OCI-LY7 (cell line): Measurements from ENCODE around the gene ASB11. TPM values are rescaled to one million over a fixed set of nuclear protein-coding genes. Genes with fewer than 3 reads are reported as not detected.
A peak's percentile ranks its signal among the peaks of the same experiment; 100 is the strongest.

Source experiments
- BruUV-seq: library from RNA; stranded (reverse); fragments of 400-500 nt; replicated peaks from 2 replicates; lab custom pipeline; 2021; lab: Mats Ljungman, UMichigan
- CTCF ChIA-PET: fragments of 300-600 bp; sonication (Branson Sonifier 250); formaldehyde crosslinking; loops from one replicate; lab custom pipeline; 2022; ENCODE audit warnings: antibody characterized with exemption; ENCODE audit not compliant: unreplicated experiment; lab: Charles Lee
- POLR2A ChIA-PET: fragments of 300-600 bp; sonication (Branson Sonifier 250); formaldehyde crosslinking; loops from one replicate; lab custom pipeline; 2022; ENCODE audit warnings: antibody characterized with exemption; lab: Charles Lee
- DNase-seq: peaks from one replicate; pipeline ENCODE4 v3.0.0-alpha.2; 2015; ENCODE audit warnings: low spot score
- H2AFZ ChIP-seq: fragments of 200-600 bp; sonication (generic), shearing (Covaris generic); 2 replicates; pipeline ENCODE4 v1.6.1; 2014; ENCODE audit warnings: mild to moderate bottlenecking, antibody characterized with exemption, low read length, moderate library complexity
- H3K27ac ChIP-seq: fragments of 200-600 bp; sonication (generic); 2 replicates; pipeline ENCODE4 v1.5.1; 2014; ENCODE audit warnings: mixed run types, low read depth, mild to moderate bottlenecking, moderate library complexity, low read length, inconsistent platforms; ENCODE audit not compliant: poor library complexity, severe bottlenecking
- H3K36me3 ChIP-seq: fragments of 200-600 bp; sonication (generic); 2 replicates; pipeline ENCODE4 v1.6.1; 2014; ENCODE audit warnings: mild to moderate bottlenecking, antibody characterized with exemption, low read length, moderate library complexity, mixed read lengths; ENCODE audit not compliant: insufficient read depth
- H3K4me1 ChIP-seq: fragments of 200-600 bp; sonication (generic); 2 replicates; pipeline ENCODE4 v1.5.1; 2014; ENCODE audit warnings: mild to moderate bottlenecking, low read length; ENCODE audit not compliant: insufficient read depth, poor library complexity, severe bottlenecking
- H3K4me2 ChIP-seq: fragments of 200-600 bp; sonication (generic); 2 replicates; pipeline ENCODE4 v1.6.1; 2014; ENCODE audit warnings: mild to moderate bottlenecking, low read length
- H3K4me3 ChIP-seq: fragments of 200-600 bp; sonication (generic); 2 replicates; pipeline ENCODE4 v1.5.1; 2014; ENCODE audit warnings: mild to moderate bottlenecking, low read depth, low read length; ENCODE audit not compliant: poor library complexity, severe bottlenecking
- H3K79me2 ChIP-seq: fragments of 200-600 bp; sonication (generic); 2 replicates; pipeline ENCODE4 v1.6.1; 2016; ENCODE audit warnings: low read depth, mild to moderate bottlenecking, low read length, moderate library complexity, mixed read lengths; ENCODE audit not compliant: insufficient read depth
- H3K9me2 ChIP-seq: fragments of 200-600 bp; sonication (generic); 2 replicates; pipeline ENCODE4 v1.6.1; 2016; ENCODE audit warnings: mild to moderate bottlenecking, low read length, mixed read lengths; ENCODE audit not compliant: insufficient read depth
- H3K9me3 ChIP-seq: fragments of 200-600 bp; sonication (generic); 2 replicates; pipeline ENCODE4 v1.6.1; 2014; ENCODE audit warnings: mild to moderate bottlenecking, mixed run types, low read length, mixed read lengths
- H4K20me1 ChIP-seq: fragments of 200-600 bp; sonication (generic); 2 replicates; pipeline ENCODE4 v1.6.1; 2014; ENCODE audit warnings: mild to moderate bottlenecking, antibody characterized with exemption, low read length, moderate library complexity, mixed read lengths; ENCODE audit not compliant: insufficient read depth
- EZH2phosphoT487 ChIP-seq: fragments of 200-600 bp; sonication (generic); IDR thresholded peaks from 2 replicates; pipeline ENCODE4 v1.6.1; 2018; ENCODE audit warnings: low read depth, borderline replicate concordance, mild to moderate bottlenecking, mixed run types, antibody characterized with exemption, low read length, moderate library complexity, mixed read lengths
- intact Hi-C: fragments of 100-400 bp; cut with micrococcal nuclease; formaldehyde crosslinking; loops from one replicate; pipeline ENCODE4 v1.10.0; 2022; ENCODE audit not compliant: unreplicated experiment
- total RNA-seq, 2 experiments: library from RNA; depleted of rRNA in 1 of 2; stranded (reverse); fragments of >200 nt in 1 of 2; shearing (Covaris generic) in 1 of 2; gene quantifications; 2 replicates each; pipeline ENCODE4 v1.2.3, GENCODE V29; 2014 to 2022
- TF ChIP-seq, protein P1 (sequence below): fragments of 200-600 bp; sonication (generic); conservative IDR thresholded peaks from 2 replicates; pipeline ENCODE4 v1.5.1; 2014; ENCODE audit warnings: mild to moderate bottlenecking, antibody characterized with exemption, low read length, moderate library complexity, mixed read lengths

ASB11 gene
- total RNA-seq, 2 experiments from 2014 or later: not detected

DNA sequence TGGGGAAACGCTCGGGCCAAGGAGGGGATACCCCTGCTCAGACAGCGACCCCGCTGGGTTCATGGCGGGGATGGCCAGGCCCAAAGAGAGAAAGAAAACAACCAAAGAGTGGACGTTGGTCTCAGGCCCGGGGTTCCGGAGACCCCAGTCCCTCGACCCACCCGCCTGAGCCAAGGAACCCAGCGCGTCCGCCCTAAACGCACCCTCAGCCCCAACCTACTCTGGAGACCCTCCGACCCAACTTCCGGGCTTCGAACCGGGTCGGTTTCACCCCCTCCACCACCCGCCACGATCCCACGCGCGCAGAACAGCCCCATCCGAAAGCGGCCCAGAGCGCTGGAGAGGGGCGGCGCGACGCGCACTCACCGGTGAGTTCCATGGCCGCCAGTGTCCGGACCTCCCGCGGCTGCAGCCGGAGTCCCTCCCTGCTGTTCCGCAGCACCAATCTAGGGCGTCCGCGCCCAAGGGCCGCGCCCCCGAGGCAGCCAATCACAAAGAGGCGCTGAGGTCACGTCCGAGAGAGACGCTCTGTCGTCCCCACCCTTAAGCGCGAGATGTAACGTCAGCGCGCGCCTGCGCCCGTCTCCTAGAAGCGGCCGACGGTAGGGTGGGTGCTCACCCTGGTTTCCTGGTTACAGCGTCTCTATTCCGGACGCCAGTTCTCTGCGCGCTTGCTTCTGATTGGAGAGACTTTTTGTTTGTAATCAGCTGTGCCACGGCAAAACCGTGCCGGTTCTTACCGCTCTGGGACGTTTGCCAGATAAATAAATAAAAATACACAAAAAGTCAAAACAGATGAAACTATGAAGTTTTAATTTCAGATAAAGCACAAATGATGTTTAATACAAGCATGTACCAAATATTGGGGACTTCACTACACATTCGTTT, 19.9 kb upstream of the ASB11 start, which contains the start of gene PIGA:
Gene PIGA, minus strand, starts transcription at position 389 of the 888 bp plus-strand sequence. CDS start 3,593 bp downstream, outside the sequence.
- TSS peak; percentile 72 for BruUV-seq
- no peak for TF ChIP-seq EZH2phosphoT487
- TF ChIP-seq, protein P1, sequence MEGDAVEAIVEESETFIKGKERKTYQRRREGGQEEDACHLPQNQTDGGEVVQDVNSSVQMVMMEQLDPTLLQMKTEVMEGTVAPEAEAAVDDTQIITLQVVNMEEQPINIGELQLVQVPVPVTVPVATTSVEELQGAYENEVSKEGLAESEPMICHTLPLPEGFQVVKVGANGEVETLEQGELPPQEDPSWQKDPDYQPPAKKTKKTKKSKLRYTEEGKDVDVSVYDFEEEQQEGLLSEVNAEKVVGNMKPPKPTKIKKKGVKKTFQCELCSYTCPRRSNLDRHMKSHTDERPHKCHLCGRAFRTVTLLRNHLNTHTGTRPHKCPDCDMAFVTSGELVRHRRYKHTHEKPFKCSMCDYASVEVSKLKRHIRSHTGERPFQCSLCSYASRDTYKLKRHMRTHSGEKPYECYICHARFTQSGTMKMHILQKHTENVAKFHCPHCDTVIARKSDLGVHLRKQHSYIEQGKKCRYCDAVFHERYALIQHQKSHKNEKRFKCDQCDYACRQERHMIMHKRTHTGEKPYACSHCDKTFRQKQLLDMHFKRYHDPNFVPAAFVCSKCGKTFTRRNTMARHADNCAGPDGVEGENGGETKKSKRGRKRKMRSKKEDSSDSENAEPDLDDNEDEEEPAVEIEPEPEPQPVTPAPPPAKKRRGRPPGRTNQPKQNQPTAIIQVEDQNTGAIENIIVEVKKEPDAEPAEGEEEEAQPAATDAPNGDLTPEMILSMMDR: no peak

DNA sequence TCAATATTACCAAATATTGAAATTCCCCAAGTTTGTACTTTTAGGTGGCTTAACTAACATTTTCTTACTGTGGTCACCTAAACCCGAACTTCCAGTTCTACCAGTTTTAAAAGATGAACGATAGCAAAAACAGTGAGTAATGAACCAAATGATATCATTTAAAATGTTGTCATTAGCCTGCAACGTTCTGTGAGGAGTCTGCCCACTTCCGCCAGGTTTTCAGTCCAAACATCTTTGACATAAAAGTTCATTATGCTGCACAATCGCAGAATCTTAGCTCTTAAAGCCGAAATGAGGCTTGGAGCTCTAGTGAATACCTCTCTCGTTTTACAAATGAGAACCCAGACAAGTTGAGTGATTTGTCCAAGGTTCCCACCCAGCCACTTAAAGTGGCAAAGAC, 19.1 kb upstream of the ASB11 start:
- ChIA-PET POLR2A (no interaction called here), CTCF (no interaction called here)
- DNase-seq: peak; percentile 11
- Histone ChIP-seq H4K20me1 (no peaks in the 10 kb centered on the region), H2AFZ (peak overlapping the region; percentile 52; the same call in 1 of the 2 replicates), H3K4me2 (peak overlapping the region; percentile 67), H3K4me3 (peak overlapping the region; percentile 97), H3K9me3 (no peaks in the 10 kb centered on the region), H3K4me1 (peaks cover 10% of the 10 kb centered on the region), H3K9me2 (no peaks in the 10 kb centered on the region), H3K79me2 (peaks cover 16% of the 10 kb centered on the region; the same call in 1 of the 2 replicates), H3K27ac (peak overlapping the region; percentile 13), H3K36me3 (peaks cover 20% of the 10 kb centered on the region)
- intact Hi-C loops: loop anchor here (10.0 kb wide), 1 partner anchor 340 kb away; no protein-coding TSS in a partner anchor
- no TSS peak for BruUV-seq
- TF ChIP-seq, protein P1: no peak
- no peak for TF ChIP-seq EZH2phosphoT487

More for the DNA sequence above, 19.9 kb upstream of the ASB11 start, which contains the start of gene PIGA:
- Histone ChIP-seq H3K4me1 (peaks cover 10% of the 10 kb centered on the region), H3K79me2 (peaks cover 16% of the 10 kb centered on the region; the same call in 1 of the 2 replicates), H3K9me3 (no peaks in the 10 kb centered on the region), H3K4me2 (peak within 1 kb of the TSS; percentile 87), H3K9me2 (no peaks in the 10 kb centered on the region), H3K27ac (peak within 1 kb of the TSS; percentile 13), H4K20me1 (no peaks in the 10 kb centered on the region), H3K36me3 (peaks cover 20% of the 10 kb centered on the region), H2AFZ (peak within 1 kb of the TSS; percentile 93), H3K4me3 (peak within 1 kb of the TSS; percentile 97)
- ChIA-PET CTCF (no interaction called here), POLR2A (interaction anchor here (1.4 kb wide), 1 partner anchor 13 kb away, joined by 3 read pairs; no protein-coding TSS in a partner anchor)
- intact Hi-C loops: loop anchor here (10.0 kb wide), 1 partner anchor 339 kb away; no protein-coding TSS in a partner anchor
- peak; percentile 94 for DNase-seq
